Measurements from ENCODE around the gene GRIP2. TPM values are rescaled to one million over a fixed set of nuclear protein-coding genes. Genes with fewer than 3 reads are reported as not detected.

GRIP2 gene
- total RNA-seq, 1 experiment from 2014 or later = 4.5 TPM

DNA sequence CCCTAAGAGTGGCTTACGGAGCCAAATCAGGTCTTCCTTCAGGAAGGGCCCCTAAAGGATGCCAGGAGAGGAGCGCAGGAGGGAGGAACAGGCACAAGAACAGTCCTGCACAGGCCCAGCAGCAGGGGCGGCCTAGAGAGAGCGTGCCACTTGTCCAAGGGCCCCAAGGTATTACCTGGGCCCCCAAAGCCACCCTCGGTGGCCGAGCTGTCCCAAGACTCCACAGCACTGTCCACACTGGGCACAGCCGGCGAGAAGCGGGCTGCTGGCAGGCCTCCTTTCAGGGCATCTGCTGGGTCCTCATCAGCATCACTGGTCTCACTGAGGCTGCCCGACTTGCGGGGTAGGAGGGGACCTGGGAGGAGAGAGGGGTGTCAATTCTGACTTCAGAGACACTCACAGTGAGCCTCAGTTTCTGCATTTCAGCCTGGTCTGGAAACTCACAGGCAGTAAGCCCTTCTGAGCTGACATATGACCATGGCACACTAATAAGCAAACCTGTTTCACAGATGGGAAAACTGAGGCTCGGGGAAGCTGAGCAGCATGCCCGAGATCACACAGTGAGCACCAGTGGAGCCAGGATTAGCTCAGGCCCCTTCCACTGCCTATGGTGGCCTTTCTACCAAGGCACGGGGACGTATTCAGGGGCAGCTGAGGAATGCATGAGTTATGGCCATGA, 33.4 kb downstream of the GRIP2 start:
- peaks cover 3% of the 10 kb centered on the region; the same call in 1 of the 2 replicates for H3K9me3 ChIP-seq
- no TSS peak for BruUV-seq (replicated peaks)
- Mint-ChIP-seq H3K36me3 (ENCODE audit: insufficient read depth, unreplicated experiment) (peaks cover 5% of the 10 kb centered on the region), H3K4me3 (ENCODE audit: unreplicated experiment) (no peak overlapping the region), H3K27me3 (ENCODE audit: insufficient read depth, unreplicated experiment) (no peaks in the 10 kb centered on the region), H3K9me3 (ENCODE audit: unreplicated experiment) (peaks cover 13% of the 10 kb centered on the region), H3K27ac (ENCODE audit: unreplicated experiment) (no peak overlapping the region), H3K4me1 (ENCODE audit: low read depth, unreplicated experiment) (no peaks in the 10 kb centered on the region)
- POLR2A ChIA-PET = no interaction called here
- no peak for TF ChIP-seq CTCF (IDR thresholded peaks at IDR 0.05; ENCODE audit: insufficient read depth in 1 of 2, low read depth in 1 of 2, low read length in 1 of 2, severe bottlenecking in 1 of 2, unreplicated experiment in 1 of 2)
- intact Hi-C loops (cut with micrococcal nuclease; ENCODE audit: unreplicated experiment) = loop anchor here (5.0 kb wide), 1 partner anchor 416 kb away; no protein-coding TSS in a partner anchor
- peak in 1 of 2 experiments; percentile 19 for DNase-seq
- CTCF ChIA-PET = no interaction called here
- no peaks in the 10 kb centered on the region; the same call in 1 of the 2 replicates for H3K27me3 ChIP-seq (replicated peaks; ENCODE audit: control insufficient read depth, insufficient read depth, low read length)
- no peak overlapping the region for H3K4me3 ChIP-seq (ENCODE audit: low read depth, low read length)
- H3K4me1 ChIP-seq = no peaks in the 10 kb centered on the region
- H3K36me3 ChIP-seq (ENCODE audit: control insufficient read depth, insufficient read depth, low read length) = no peaks in the 10 kb centered on the region

- peaks cover 5% of the 10 kb centered on the region for H3K36me3 Mint-ChIP-seq (ENCODE audit: insufficient read depth, unreplicated experiment)
These were observed 34.2 kb downstream of the GRIP2 start for GRCh38 chr3:14505803-14506500.

More at GRCh38 chr3:14505803-14506500, 34.2 kb downstream of the GRIP2 start:
- Mint-ChIP-seq H3K9me3 (ENCODE audit: unreplicated experiment) (peaks cover 21% of the 10 kb centered on the region), H3K27me3 (ENCODE audit: insufficient read depth, unreplicated experiment) (no peaks in the 10 kb centered on the region), H3K4me1 (ENCODE audit: low read depth, unreplicated experiment) (no peaks in the 10 kb centered on the region), H3K27ac (ENCODE audit: unreplicated experiment) (no peak overlapping the region), H3K4me3 (ENCODE audit: unreplicated experiment) (no peak overlapping the region)
- BruUV-seq (replicated peaks) = no TSS peak
- Histone ChIP-seq H3K9me3 (peaks cover 3% of the 10 kb centered on the region; the same call in 1 of the 2 replicates), H3K4me3 (ENCODE audit: low read depth, low read length) (no peak overlapping the region), H3K27me3 (replicated peaks; ENCODE audit: control insufficient read depth, insufficient read depth, low read length) (no peaks in the 10 kb centered on the region; the same call in 1 of the 2 replicates), H3K4me1 (no peaks in the 10 kb centered on the region), H3K36me3 (ENCODE audit: control insufficient read depth, insufficient read depth, low read length) (no peaks in the 10 kb centered on the region)
- DNase-seq = peak in 1 of 2 experiments; percentile 22
- POLR2A ChIA-PET = no interaction called here
- CTCF ChIA-PET = interaction anchor here (1.3 kb wide), 1 partner anchor 42 kb away, joined by 5 read pairs; no protein-coding TSS in a partner anchor
- no peak for TF ChIP-seq CTCF (IDR thresholded peaks at IDR 0.05; ENCODE audit: insufficient read depth in 1 of 2, low read depth in 1 of 2, low read length in 1 of 2, severe bottlenecking in 1 of 2, unreplicated experiment in 1 of 2)
- intact Hi-C loops (cut with micrococcal nuclease; ENCODE audit: unreplicated experiment) = loop anchor here (5.0 kb wide), 1 partner anchor 416 kb away; no protein-coding TSS in a partner anchor
